Fibroblast of villous mesenchyme (primary cell): ENCODE data around the gene RAPGEF1. TPM values are rescaled to one million over a fixed set of nuclear protein-coding genes. Genes with fewer than 3 reads are reported as not detected.
A peak's percentile ranks its signal among the peaks of the same experiment; 100 is the strongest.

Experiments used
- DNase-seq: peaks from one replicate; pipeline ENCODE4 v3.0.0-alpha.2; 2010; ENCODE audit warnings: low read depth
- H3K4me3 ChIP-seq: 2 replicates; pipeline ENCODE4 v1.5.1; 2011; ENCODE audit warnings: low read depth, mild to moderate bottlenecking, low read length
- CTCF ChIP-seq: IDR thresholded peaks from 2 replicates; pipeline ENCODE4 v1.5.1; 2012; ENCODE audit warnings: low read depth, mild to moderate bottlenecking, low read length; ENCODE audit not compliant: insufficient read depth
- total RNA-seq: library from RNA; depleted of rRNA; stranded (reverse); fragments of >200 nt; gene quantifications from 2 replicates; pipeline ENCODE4 v1.2.3, GENCODE V29; 2012

Gene RAPGEF1
- total RNA-seq, 1 donor: 22.9 TPM

GRCh38 chr9:131677444-131678180 lies 62.3 kb downstream of the RAPGEF1 start:
- peak overlapping the region; percentile 15 for H3K4me3 ChIP-seq
- DNase-seq: peak; percentile 87
- TF ChIP-seq CTCF: peak; percentile 16

- TF ChIP-seq CTCF: no peak
- DNase-seq: no peak
- H3K4me3 ChIP-seq: peak overlapping the region; percentile 1
Measured at GRCh38 chr9:131677049-131677443, 62.8 kb downstream of the RAPGEF1 start.

GRCh38 chr9:131676431-131676972 lies 63.4 kb downstream of the RAPGEF1 start:
- DNase-seq: no peak
- no peak overlapping the region for H3K4me3 ChIP-seq
- no peak for TF ChIP-seq CTCF

- no peak for TF ChIP-seq CTCF
- DNase-seq: no peak
- H3K4me3 ChIP-seq: no peak overlapping the region
Measured at GRCh38 chr9:131675437-131676022, 64.3 kb downstream of the RAPGEF1 start.

GRCh38 chr9:131674425-131675421 lies 65.2 kb downstream of the RAPGEF1 start:
- no peak for DNase-seq
- H3K4me3 ChIP-seq: no peak overlapping the region
- TF ChIP-seq CTCF: no peak

GRCh38 chr9:131673531-131673930 lies 66.3 kb downstream of the RAPGEF1 start:
- no peak for TF ChIP-seq CTCF
- DNase-seq: no peak
- no peak overlapping the region for H3K4me3 ChIP-seq
